Gastroesophageal sphincter (tissue), 2 donors: ENCODE measurements around the gene IRF2BPL.

ENCODE experiments used
- EP300 ChIP-seq: sonication (generic); formaldehyde crosslinking; IDR thresholded peaks from one replicate; pipeline ENCODE4 v1.6.1; 2017; ENCODE audit warnings: antibody characterized with exemption, mild to moderate bottlenecking
- POLR2A ChIP-seq, 2 donors: fragments of 450-650 bp; IDR thresholded peaks; one replicate each; pipeline ENCODE4 v1.6.1; 2017; ENCODE audit warnings: antibody characterized with exemption in 2 of 2, mild to moderate bottlenecking in 2 of 2, moderate library complexity in 1 of 2
- POLR2AphosphoS5 ChIP-seq: sonication (generic); formaldehyde crosslinking; IDR thresholded peaks from one replicate; pipeline ENCODE4 v1.6.1; 2017; ENCODE audit warnings: antibody characterized with exemption

DNA sequence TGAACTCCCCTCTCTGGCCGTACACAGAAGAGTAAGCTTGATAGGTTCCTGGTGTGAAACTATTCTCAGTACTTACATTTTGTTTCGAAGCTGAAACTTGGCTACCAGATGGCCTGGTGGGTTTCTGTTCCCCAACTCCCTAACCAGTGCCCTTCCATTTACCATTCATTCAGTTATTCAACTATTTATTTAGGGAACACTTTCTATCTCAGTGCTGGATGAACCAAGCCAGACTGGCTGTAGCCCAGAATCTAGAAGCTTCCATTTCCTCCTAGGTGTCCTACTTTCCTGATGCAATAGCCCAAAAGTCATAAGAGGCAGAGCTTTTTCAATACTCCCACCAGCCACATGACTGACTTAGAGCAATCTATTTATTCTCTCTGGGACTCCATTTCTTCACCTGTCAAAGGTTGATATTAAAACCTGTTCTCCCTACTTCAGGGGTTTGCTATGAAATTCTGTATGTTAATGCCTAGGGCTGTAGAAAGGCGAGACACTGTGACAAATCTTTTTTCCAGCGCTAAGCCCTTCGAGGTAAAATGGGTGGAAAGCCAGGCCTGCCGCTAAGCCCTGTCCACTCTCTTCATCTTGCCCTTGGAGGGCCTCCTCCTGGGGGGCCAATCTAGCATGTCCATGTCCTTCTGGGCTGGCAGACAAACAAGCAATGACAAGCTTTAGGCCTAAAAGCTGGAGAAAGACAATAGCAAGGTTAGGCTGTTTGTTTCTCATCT lies 8.1 kb upstream of the IRF2BPL start:
- no peak for TF ChIP-seq POLR2A (IDR thresholded peaks at IDR 0.05)
- TF ChIP-seq EP300, result no peak
- TF ChIP-seq POLR2AphosphoS5, result no peak
